Activated CD4-positive, alpha-beta T cell treated with anti-CD3 and anti-CD28 coated beads, Interleukin-2, amount 50 U/mL, for 48 hours (primary cell): ENCODE data around the gene SRGAP2C.
"Not testable (repeated sequence)": the region's sequence is repeated elsewhere in the genome, so short reads cannot be mapped to it uniquely, and the experiment has no call there.

Experiments used
- DNase-seq, 2 experiments: peaks; one replicate each; pipeline ENCODE4 v3.0.0-alpha.2; 2020

The SRGAP2C gene

DNA sequence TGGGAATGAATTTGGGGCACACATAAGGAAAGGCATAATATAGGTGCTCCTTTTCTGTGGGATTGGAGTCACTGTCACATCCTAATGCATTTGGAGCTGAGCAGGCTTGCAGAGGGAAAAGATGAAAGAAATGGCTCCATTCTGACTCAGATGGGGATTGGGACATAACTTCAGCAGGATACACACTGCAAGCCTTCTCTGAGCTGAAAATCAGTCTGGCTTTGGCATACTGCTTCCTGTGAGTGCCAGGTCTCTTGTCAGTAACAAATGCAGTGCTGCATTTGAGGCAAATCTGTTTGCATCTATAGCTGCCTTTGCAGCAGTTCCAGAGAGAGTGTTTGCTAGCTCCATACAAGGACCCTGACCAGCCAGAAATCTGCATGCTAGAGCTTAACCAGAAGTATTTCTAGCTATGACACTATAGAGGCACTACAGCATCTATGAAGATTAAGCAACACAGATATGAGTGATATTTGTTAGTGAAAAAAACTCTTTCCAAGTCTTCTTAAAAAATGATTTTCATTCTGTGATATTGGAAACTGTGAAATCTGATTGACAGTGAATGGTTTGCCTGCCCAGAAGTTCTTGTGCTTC lies 98.9 kb downstream of the SRGAP2C start:
- not testable (repeated sequence) for DNase-seq

DNA sequence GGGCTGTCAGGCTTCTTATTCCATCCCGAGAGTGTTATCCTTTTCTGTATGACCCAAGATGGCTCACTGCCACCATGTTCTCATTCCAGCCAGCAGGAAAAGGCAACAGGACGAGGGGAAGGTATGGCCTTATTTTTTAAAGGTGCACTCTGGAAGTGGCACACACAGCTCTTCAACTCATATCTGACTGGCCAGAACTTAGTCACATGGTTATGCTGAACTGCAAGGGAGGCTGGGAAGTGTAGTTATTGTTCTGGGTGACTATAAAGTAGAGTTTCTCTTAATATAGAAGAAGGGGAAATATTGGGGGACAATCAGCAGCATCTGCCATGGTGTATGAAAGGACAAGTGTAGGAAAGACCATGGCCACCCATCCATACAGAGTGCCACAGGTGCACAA lies 107.8 kb downstream of the SRGAP2C start:
- not testable (repeated sequence) for DNase-seq

DNA sequence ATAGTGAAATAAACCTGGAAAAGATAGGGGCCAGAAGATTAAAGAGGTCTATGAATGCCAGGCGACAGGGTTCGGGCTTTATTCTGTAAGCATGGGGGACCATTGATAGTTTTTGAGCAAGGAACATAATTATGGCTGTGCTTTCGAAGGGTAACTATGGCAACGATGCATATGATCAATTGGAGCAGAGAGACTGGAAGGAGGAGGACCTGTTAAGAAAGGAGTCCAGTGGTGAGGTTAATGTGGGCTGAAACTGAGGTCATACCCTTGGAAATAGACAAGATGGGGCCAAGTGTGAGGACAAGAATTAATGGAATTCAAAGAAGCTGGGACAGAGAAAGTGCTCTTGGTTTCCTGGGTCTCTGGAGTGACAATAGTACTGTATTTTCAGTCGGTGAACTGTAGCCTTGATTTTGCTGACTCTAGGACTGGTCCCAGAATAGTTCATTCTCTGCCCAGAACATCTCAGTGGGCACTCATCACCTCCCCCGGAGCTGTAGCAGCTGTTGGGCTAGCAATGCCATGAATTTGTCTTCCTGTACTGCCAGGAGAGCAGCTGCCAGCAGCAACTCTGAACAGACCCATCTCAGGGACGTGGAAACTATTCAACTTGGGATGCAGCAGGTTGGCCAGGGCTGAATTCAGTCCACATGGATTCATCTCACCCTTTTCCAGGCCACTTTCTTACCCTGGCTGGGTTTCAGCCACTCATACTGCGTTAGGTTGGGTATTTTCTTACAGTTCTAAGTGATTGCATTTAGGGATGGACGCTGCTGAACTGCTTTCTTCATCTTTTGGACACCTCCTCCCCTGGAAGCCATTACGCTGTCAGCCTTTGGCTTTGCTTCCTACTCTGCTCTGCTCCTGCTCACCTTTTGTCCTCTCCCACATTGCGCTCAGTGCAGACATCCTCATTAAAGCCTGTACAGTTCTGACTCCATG lies 108.8 kb downstream of the SRGAP2C start:
- not testable (repeated sequence) for DNase-seq

DNA sequence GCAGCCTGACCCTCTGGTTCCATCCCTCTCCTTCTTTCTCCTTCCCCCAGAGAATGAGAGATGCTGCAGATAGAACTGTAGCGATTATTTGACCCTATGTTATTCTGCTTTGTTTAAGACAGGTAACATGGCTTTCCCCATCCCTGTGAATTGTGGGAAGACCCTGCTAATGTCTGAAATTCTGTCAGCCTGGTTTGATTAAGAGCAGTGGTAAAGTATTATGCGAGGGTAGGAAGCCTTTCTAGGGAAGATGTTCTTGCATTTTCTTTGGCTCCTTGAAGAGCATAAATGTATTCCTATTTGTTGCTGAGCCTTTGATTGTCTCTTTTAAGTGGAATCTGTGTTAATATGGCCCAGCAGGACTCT lies 109.4 kb downstream of the SRGAP2C start:
- DNase-seq, result not testable (repeated sequence)

DNA sequence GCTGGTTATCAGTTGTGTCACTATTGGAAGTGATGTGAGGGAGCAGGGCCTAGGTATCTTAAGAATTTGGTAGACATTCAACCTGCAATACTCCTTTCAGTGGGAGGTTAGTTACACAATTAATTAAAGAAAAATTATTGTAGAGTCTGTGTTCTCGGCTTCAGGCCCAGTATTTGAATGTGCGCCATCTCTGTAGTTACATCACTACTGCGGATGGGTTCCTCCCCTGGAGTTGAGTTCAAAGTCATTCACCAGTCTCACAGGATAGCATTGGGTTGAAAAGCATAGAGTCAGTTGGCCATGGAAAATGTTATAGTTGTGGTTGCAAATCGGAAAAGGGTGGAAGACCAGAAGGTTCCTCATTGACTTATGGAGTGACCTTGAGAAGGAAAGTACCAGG lies 111.8 kb downstream of the SRGAP2C start:
- DNase-seq, result not testable (repeated sequence)

DNA sequence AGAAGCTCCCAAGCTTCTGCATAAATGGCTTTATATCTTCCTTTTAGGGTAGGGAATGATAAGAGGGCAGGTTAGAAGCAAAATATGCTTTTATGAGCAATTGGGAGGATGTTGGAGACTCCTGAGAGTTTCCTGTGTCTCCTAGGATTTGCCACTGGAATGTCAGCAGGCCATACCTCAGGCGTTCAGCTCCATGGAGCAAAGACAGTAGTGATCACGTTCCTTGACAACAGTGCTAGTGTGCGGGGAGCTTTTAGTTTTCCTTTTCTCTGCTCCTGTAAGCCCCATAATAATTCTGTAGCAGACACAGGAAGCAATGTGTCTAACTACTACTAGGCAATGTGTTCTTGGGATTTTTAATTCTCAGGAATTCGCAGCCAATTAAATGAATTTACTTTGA lies 113.8 kb downstream of the SRGAP2C start:
- DNase-seq, result not testable (repeated sequence)

DNA sequence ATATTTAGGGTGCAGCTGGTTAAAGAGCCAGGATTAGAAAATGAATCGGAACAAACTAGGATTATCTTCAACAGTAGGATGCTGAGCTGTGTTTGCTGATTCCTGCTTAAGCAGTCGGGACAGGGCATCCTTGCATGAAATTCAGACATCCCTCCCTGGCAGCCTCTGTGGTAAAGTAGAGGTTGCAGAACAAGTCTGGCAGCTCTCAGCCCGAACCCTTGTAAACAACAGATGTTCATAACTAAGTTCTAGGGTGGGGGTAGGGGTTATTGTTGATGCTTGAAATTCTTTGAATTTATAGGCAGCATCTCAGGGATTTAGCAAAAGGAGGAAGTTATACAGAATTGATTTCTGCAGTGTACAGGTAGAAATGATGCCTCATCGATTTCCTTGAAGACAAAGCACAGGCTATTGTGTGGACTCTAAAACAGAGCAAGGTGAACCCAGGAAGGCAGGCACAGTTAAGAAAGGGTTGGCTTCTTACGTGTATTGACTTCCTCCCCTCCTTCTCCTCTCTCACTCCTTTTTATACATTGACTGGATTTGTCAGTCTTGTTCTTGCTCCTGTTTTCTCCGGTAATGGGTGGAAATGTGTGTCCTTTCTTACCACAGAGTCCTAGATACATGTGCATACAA lies 114.9 kb downstream of the SRGAP2C start:
- DNase-seq, result not testable (repeated sequence)

DNA sequence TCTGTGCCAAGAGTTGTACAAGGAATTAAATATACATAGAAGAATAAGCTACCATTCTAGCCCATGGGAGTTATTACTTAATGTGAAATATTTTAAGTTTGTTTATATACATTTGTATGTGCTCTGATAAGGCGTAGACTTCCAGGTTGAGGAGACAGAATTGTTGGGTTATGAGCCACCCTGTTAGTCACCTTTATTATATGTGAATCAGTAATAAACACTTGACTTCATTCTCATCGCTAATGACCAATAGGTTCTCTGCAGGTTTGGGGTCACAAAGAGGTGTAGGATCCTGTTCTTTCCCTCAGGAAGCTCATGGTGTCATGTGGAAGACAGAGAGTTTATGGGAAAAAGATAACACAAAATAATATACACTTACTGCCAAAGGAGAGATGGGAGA lies 117.1 kb downstream of the SRGAP2C start:
- not testable (repeated sequence) for DNase-seq

DNA sequence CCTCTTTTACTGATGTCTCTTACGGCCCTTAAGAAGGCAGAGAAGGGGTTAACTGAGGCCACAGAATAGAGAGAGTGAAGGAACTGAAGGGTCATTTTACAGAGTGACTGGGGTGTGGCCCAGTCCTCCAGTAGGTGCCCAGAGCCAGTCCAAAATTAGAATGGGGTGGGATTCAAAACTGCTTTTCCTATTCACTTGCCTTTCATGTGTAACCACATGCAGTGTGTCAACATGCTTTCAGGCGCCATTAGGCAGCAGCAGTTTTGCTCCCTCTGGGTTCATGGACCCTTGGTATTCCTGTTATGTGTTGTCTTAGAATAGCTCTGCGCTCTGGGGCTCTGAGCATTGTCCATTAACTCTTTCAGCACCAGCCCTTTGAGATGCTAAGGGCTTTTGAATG lies 123.0 kb downstream of the SRGAP2C start:
- not testable (repeated sequence) for DNase-seq

DNA sequence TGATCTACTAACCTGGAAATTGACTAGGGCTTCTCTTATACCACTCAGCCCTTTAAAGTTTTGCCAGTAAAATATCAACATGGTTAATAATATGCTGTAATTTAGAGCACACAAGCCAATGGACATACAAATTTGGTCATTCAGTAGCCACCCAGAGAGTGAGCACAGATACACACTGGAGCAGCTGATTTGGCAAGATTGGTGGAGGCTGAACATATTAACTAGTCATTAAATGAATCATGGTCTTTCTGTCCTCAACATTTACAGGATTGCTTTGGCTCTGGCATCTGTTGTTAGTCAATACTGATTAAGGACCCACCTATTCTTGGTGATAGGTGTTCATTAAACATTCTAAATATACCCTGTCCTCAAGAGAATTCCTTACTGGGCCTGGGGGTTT lies 130.7 kb downstream of the SRGAP2C start:
- not testable (repeated sequence) for DNase-seq

DNA sequence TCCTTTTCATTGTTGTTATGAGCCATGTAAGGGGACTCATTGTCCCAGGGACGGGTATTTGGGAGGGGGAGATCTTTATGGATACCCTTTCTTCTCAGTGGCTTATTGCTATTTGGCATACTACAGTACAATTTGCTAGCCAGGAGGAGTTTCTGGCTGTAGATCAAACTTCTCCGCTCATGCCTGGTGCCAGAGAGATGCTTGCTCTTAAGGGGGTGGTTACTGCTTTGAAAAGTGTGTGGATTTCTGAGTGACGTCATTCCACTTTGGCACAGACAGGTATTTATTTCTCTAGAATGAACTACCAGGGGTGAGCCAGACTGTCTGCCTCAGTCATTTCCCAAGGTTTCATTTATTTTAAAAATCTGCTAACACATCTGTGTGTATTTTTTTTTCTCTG lies 131.3 kb downstream of the SRGAP2C start:
- not testable (repeated sequence) for DNase-seq

DNA sequence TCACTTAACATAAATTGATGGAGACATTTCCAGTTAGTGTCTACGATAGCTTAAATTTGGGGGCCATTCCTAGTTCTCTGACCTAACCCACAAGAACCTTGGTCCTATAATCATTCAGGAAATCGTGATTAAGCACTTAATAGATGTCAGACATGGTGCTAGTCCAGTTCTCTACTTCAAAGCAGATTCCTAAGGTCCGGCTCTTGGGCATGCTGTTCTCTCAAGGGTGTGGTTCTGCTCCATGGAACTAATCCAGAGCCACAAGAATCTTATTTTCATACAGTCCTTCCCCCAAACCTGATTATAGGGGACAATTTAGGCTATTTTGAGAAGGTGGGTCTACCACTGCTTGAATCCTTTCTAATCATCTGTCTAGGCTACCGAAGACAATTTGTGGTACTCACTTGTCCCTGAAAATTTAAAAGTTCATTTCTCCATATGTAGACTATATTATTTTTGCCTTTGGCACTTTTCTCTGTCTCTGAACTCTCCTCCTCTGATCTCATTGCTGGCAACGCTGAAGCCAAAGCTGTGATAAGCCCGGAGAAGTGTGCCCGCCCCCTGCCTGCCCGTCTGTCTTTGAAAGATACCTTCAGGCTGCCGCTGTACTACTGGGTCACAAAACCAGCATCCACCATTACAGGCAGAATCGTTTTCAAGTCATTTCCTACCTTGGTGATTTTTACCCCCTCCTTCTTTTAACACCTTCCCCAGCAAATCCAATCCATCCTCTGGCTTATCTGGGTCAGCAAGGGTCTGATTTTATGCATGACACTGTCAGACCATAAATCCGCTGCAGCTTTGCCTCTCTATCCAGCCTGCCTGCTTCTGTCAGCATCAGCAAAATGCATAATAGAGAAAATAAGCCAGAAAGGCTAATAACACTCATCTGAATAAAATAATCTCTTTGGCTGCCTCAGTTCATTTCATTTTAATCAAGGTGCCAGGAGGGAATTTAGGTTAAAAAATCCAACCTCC lies 133.0 kb downstream of the SRGAP2C start:
- DNase-seq, result not testable (repeated sequence)

DNA sequence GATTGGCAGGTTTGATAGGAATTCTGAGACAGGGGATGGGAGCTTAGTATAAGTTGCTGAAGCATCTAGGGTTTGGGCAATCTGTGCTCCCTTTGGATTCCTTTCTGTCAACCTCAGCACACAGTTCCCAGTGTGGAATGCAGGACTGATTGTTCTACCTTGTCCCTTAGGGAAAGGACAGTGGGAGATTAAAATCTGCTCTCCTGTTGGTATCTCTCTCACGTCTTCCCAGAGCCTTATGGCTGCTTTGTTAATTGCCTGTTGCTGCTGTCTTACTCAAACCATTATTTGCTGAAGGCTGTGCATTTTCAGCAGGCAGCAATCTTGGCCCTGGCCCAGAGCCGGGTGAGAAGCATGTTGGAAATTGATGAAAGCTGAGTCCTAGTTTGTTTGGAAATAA lies 133.9 kb downstream of the SRGAP2C start:
- DNase-seq, result not testable (repeated sequence)

DNA sequence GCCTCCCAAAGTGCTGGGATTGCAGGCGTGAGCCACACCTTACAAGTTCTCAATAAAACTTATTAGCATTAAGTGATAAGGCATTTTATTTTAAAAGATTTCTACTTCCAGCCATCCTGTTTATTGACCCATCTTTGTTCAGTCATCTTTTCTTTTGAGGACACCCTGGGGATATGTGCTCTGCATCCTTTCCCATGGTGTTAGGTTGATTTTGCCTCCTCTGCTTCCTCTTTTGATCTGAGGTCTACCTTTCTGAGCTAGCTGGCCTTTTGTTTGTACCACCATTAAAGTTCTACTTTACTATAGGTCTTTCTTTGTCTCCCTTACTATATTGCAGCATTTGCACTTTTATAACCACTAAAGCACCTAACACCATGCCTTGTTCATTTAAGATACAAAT lies 136.9 kb downstream of the SRGAP2C start:
- not testable (repeated sequence) for DNase-seq

DNA sequence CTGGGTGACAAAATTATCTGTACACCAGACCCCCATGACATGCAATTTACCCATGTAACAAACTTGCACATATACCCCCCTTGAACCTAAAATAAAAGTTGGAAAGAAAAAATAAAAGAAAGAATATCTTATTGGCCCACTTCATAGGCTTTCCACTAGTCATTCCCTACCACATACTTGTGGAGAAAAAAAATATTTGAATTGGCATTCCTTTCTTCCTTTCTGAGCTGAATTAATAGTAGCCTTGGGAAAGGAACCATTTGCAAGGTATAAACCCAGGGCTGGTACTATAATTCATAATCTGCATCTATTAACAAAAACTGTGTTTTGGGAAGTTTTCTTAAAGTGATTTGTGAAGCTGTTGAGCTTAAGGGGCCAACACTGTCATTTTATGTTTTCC lies 140.0 kb downstream of the SRGAP2C start:
- DNase-seq, result not testable (repeated sequence)

DNA sequence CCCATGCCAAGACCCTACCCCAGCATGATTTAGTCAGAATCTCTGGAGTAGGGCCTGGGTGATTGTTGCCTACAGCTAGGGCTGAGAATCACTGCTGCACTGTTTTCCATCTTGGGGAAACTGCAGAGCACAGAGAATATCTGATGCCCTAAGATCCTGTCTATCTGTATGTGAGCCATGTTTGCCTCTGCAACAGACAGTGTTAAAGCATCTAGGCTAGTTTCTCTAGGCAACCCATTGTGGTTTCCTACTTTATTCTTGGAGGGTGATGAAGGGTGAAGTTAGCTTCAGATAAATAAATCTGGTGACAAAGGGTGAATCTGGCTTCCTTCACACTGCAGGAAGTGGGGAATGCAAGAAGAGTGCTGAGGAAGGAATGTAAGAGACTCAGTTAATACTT lies 147.4 kb downstream of the SRGAP2C start:
- DNase-seq, result not testable (repeated sequence)

DNA sequence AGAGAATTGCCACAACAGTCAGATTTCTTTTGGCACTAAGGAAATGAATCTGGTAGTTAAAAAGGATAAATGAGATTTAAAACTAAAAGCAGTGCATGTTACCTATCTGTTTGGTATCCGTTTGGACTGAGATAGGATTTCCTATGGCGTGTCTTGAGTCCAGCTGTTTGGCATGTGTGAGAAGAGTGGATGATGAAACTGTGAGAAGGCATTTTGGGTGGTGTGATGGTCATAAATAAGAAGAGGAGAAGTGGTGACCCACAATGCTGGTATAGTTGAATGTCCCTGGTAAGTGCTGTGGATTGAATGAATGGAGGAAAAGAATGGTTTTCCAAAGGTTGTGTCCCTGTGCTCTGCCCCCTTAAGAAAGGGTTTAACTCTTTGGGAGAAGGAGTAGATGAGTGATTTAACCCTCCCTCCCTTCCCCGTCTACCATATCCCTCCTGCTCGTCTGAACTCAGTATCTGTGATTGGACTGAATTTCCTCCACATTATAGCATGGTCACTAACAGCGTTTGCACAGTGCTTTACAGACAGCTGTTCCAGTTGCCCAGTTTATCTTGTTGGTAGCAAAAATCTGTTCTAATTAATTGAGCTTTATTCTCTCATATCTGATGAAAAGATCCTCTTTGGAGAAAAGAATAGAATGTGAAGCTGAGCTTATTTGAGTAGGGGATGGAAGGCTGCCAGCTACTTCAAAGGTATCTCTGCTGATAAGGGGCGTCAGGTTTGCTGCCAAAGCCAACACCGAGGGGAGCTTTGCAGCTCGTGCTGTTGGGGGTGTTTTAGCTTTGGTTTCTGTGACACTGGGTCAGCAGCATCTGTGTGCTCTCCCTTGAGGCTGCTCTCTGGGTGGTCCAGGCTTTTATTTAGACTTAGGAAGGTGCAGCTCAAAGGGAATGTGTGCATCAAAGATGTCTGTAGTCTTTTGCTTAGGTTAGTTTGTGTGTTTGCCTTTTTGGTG lies 148.1 kb downstream of the SRGAP2C start:
- not testable (repeated sequence) for DNase-seq

DNA sequence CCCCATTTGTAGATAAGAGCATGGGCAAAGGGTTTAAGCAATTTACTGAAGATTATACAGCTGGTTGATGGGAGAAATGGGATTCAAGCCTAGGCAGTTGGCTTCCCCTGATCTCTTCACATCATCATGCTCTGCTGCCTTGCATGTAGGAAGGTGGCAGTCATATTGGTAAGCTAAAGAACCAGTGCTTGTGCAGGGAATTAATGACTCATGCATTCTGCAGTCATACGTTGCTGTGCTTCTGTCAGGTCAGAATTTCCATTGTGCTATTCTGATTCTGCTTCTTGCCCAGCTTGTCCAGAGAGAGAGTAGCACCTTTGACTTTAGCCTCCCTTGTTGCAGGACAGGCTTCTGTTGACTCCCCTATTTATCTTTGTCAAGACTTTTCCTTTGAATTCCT lies 153.2 kb downstream of the SRGAP2C start:
- not testable (repeated sequence) for DNase-seq

DNA sequence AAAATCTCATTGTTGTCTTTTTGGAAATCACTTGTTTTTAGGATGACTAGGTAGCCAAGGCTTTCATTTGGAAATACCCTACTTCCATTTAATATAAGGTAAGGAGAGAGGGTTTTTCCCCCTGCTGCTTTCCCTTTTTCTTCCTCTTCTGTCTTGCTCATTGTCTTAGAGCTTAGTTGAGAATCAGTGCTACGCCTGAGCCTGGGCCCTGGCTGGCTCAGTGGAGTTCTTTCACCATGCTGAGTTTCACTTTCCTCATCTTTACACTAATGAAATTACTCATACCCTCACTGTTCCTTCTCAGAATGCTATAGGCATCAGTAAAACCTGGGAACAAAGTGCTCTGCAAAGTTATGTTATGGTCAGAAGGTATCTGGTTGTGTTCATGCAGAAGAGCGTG lies 154.8 kb downstream of the SRGAP2C start:
- not testable (repeated sequence) for DNase-seq

DNA sequence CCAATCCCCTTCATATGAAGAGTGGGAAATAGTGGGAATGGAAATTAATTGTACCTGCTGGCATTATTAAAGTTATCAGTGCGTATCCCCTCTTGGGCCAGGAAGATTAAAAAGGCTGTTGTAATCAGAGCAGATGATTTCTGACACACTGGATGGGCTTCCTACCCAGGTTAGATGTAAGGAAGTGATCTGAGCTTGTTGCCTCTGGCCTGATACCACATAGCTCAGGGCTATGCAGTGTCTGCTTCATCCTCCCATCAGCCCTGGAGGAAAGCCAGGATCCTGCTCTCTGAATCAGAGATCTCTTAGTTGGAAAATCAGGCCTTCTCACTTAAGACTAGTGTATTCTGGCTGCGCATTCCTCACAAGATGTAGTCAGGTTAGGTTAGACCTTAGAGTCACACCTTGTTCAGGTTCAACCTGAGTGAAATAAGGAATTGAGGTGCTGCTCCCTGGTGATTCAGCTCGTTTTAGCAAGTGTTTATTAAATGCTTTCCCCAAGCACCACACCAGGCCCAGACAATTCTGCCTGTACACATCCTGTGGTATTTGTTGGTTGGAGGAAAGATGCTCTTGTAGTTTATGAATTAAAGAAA lies 158.6 kb downstream of the SRGAP2C start:
- not testable (repeated sequence) for DNase-seq

DNA sequence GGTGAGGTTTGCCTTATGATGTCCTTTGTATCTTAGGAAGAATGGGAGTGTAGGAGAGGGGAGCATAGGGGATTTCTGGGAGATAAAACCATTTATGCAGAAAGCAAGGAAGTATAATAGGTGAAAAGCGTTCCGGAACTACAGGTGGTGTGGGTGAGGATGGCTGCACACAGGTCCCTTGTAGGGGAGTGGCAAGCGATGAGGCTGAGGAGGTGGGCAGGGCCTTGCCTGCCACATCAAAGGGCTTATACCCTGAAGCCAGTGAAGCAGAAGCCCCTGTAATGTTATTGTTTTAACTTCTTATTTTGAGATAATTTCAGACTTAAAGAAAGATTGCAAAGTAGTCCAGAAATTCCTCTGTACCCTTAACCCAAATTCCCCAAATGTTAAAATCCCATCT lies 159.6 kb downstream of the SRGAP2C start:
- DNase-seq, result not testable (repeated sequence)
